Keratinocyte (primary cell): ENCODE results near the gene KRT73. TPM values are rescaled to one million over a fixed set of nuclear protein-coding genes. Genes with fewer than 3 reads are reported as not detected.

Experiments
- DNase-seq: peaks from one replicate; pipeline ENCODE4 v3.0.0-alpha.2; 2011; ENCODE audit warnings: low read depth, missing footprints, low spot score
- FAIRE-seq: peaks from 2 replicates; lab custom pipeline; 2011; peaks lifted over from hg19 to GRCh38; lab: Jason Lieb, UNC
- H2AFZ ChIP-seq: 2 replicates; pipeline ENCODE4 v1.6.0; 2012; ENCODE audit warnings: low read length, control low read depth, inconsistent platforms; ENCODE audit not compliant: control insufficient read depth
- H3K27ac ChIP-seq: 2 replicates; pipeline ENCODE4 v1.5.1; 2011; ENCODE audit warnings: low read length; ENCODE audit not compliant: control insufficient read depth, insufficient read depth
- H3K27me3 ChIP-seq: 3 replicates; pipeline ENCODE4 v1.6.0; 2011; ENCODE audit warnings: low read length; ENCODE audit not compliant: control insufficient read depth, insufficient read depth; ENCODE audit errors: extremely low read depth
- H3K36me3 ChIP-seq, 2 experiments: 2 replicates in 1 of 2; 3 replicates in 1 of 2; pipeline ENCODE4 v1.5.1; 2011; ENCODE audit warnings: low read length in 2 of 2, mild to moderate bottlenecking in 1 of 2; ENCODE audit not compliant: control insufficient read depth in 2 of 2, insufficient read depth in 2 of 2; ENCODE audit errors: extremely low read depth in 1 of 2
- H3K4me1 ChIP-seq: 3 replicates; pipeline ENCODE4 v1.5.1; 2011; ENCODE audit warnings: low read length; ENCODE audit not compliant: control insufficient read depth, insufficient read depth; ENCODE audit errors: extremely low read depth
- H3K4me2 ChIP-seq: 3 replicates; pipeline ENCODE4 v1.6.0; 2011; ENCODE audit warnings: low read depth, low read length; ENCODE audit not compliant: control insufficient read depth, insufficient read depth; ENCODE audit errors: extremely low read depth
- H3K4me3 ChIP-seq, 3 experiments: fragments of 200-600 bp in 1 of 3; sonication (generic) in 1 of 3; 2 replicates in 2 of 3; 3 replicates in 1 of 3; pipeline ENCODE4 v1.5.1; 2011 to 2016; ENCODE audit warnings: low read length in 3 of 3, mild to moderate bottlenecking in 3 of 3, control low read depth in 2 of 3, inconsistent platforms in 1 of 3, low read depth in 1 of 3, mixed read lengths in 1 of 3, mixed run types in 1 of 3, moderate library complexity in 1 of 3; ENCODE audit not compliant: control insufficient read depth in 2 of 3, insufficient read depth in 2 of 3; ENCODE audit errors: extremely low read depth in 1 of 3
- H3K79me2 ChIP-seq: 2 replicates; pipeline ENCODE4 v1.6.0; 2012; ENCODE audit warnings: low read length; ENCODE audit not compliant: control insufficient read depth, insufficient read depth
- H3K9ac ChIP-seq: 3 replicates; pipeline ENCODE4 v1.6.0; 2011; ENCODE audit warnings: low read length; ENCODE audit not compliant: control insufficient read depth, insufficient read depth; ENCODE audit errors: extremely low read depth
- H3K9me1 ChIP-seq: 3 replicates; pipeline ENCODE4 v1.6.0; 2011; ENCODE audit warnings: low read length; ENCODE audit not compliant: control insufficient read depth, insufficient read depth; ENCODE audit errors: extremely low read depth
- H3K9me3 ChIP-seq: 2 replicates; pipeline ENCODE4 v1.5.1; 2012; ENCODE audit warnings: low read depth, low read length; ENCODE audit not compliant: control insufficient read depth
- H4K20me1 ChIP-seq: 3 replicates; pipeline ENCODE4 v1.6.0; 2011; ENCODE audit warnings: low read length; ENCODE audit not compliant: control insufficient read depth, insufficient read depth; ENCODE audit errors: extremely low read depth
- EZH2 ChIP-seq: IDR thresholded peaks from one replicate; pipeline ENCODE4 v1.6.1; 2012; ENCODE audit warnings: inconsistent platforms, mild to moderate bottlenecking, low read length, moderate library complexity
- dilution Hi-C: fragments of 300-500 bp; cut with MboI; formaldehyde crosslinking; loops from one replicate; pipeline ENCODE4 v1.7.0; 2020; ENCODE audit warnings: low sequenced_read_pairs; ENCODE audit not compliant: extremely low pct_ligation_motif_present
- polyA plus RNA-seq, 5 experiments: library from polyadenylated mRNA; depleted of rRNA in 3 of 5; stranded (reverse) in 3 of 5; stranded (forward) in 1 of 5; unstranded in 1 of 5; fragments of >200 nt; gene quantifications; 1 replicate in 1 of 5; 2 replicates in 3 of 5; 3 replicates in 1 of 5; pipeline versions ENCODE4 v1.2.1 to v1.2.3, GENCODE V29; 2011 to 2012; ENCODE audit warnings: missing spikeins in 2 of 5, low read depth in 1 of 5, low replicate concordance in 1 of 5
- TF ChIP-seq, protein P1 (sequence below), 3 experiments: IDR thresholded peaks in 1 of 3; conservative IDR thresholded peaks in 1 of 3; optimal IDR thresholded peaks in 1 of 3; 2 replicates in 2 of 3; 3 replicates in 1 of 3; pipeline versions ENCODE3 to v1.5.1; 2011; ENCODE audit warnings: low read length in 3 of 3, mild to moderate bottlenecking in 3 of 3, moderate library complexity in 2 of 3, control low read depth in 1 of 3, inconsistent platforms in 1 of 3; ENCODE audit not compliant: insufficient read depth in 2 of 3; ENCODE audit errors: extremely low read depth in 1 of 3

KRT73 gene
- polyA plus RNA-seq, 1 donor (not counting 4 experiments of a cell fraction or from before 2014, with no cell fraction given), result 0.03 TPM

- H3K27ac ChIP-seq, result no peak overlapping the region
- DNase-seq (no peak), FAIRE-seq (no peak)
- TF ChIP-seq, protein P1, sequence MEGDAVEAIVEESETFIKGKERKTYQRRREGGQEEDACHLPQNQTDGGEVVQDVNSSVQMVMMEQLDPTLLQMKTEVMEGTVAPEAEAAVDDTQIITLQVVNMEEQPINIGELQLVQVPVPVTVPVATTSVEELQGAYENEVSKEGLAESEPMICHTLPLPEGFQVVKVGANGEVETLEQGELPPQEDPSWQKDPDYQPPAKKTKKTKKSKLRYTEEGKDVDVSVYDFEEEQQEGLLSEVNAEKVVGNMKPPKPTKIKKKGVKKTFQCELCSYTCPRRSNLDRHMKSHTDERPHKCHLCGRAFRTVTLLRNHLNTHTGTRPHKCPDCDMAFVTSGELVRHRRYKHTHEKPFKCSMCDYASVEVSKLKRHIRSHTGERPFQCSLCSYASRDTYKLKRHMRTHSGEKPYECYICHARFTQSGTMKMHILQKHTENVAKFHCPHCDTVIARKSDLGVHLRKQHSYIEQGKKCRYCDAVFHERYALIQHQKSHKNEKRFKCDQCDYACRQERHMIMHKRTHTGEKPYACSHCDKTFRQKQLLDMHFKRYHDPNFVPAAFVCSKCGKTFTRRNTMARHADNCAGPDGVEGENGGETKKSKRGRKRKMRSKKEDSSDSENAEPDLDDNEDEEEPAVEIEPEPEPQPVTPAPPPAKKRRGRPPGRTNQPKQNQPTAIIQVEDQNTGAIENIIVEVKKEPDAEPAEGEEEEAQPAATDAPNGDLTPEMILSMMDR (optimal IDR thresholded peaks at IDR 0.05 in 1 of 3, IDR thresholded peaks at IDR 0.05 in 1 of 3, conservative IDR thresholded peaks at IDR 0.05 in 1 of 3; ENCODE audit: extremely low read depth in 1 of 3, insufficient read depth in 2 of 3, low read length in 3 of 3), result no peak
- TF ChIP-seq EZH2, result no peak
- no peak overlapping the region for H3K4me2 ChIP-seq
- H3K27me3 ChIP-seq, result peaks cover 21% of the 10 kb centered on the region
- no peaks in the 10 kb centered on the region for H4K20me1 ChIP-seq
- no peak overlapping the region for H3K9ac ChIP-seq
- no peak overlapping the region for H2AFZ ChIP-seq
- H3K4me3 ChIP-seq, result no peak overlapping the region
- no peaks in the 10 kb centered on the region for H3K9me1 ChIP-seq
- H3K4me1 ChIP-seq, result no peaks in the 10 kb centered on the region
- H3K79me2 ChIP-seq, result no peaks in the 10 kb centered on the region
- dilution Hi-C loops, result no loop called here
- H3K36me3 ChIP-seq, result no peaks in the 10 kb centered on the region
- no peaks in the 10 kb centered on the region for H3K9me3 ChIP-seq
Measured at GRCh38 chr12:52607314-52607713, 11.0 kb downstream of the KRT73 start.

DNA sequence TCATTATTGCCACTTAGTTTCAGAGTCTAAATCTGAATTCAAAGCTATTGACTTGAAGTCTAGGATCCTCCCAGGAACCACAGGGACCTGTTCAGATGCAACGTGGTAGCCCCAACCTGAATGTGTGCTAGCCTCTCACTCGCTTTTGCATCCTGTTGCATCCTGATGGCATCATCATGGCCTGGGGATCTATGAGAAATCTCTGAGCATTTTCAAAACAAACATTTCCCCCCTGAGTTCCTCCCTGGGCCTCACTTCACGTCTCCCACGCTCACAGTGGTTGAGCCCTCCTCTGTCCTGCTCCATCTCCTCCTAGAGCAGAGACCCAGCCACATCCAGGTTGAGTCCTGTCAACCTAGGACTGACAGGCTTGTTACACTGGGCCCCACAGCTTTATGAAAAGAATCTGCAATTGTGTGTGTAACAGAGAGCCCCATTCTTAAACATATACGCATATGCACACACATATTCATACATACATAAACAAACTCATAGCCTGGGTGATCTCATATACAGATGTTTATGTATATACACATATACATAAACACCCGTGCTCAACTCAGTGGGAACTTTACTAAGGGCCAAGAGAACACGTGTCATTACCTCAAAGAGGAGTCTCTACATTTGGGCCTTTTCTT, 11.7 kb downstream of the KRT73 start:
- H3K79me2 ChIP-seq, result no peaks in the 10 kb centered on the region
- dilution Hi-C loops, result no loop called here
- H3K4me1 ChIP-seq, result no peaks in the 10 kb centered on the region
- TF ChIP-seq, protein P1 (optimal IDR thresholded peaks at IDR 0.05 in 1 of 3, IDR thresholded peaks at IDR 0.05 in 1 of 3, conservative IDR thresholded peaks at IDR 0.05 in 1 of 3; ENCODE audit: extremely low read depth in 1 of 3, insufficient read depth in 2 of 3, low read length in 3 of 3), result no peak
- no peak for TF ChIP-seq EZH2
- H4K20me1 ChIP-seq, result no peaks in the 10 kb centered on the region
- H3K4me2 ChIP-seq, result no peak overlapping the region
- H3K4me3 ChIP-seq, result no peak overlapping the region
- H3K9me3 ChIP-seq, result no peaks in the 10 kb centered on the region
- H3K27ac ChIP-seq, result no peak overlapping the region
- H3K9me1 ChIP-seq, result no peaks in the 10 kb centered on the region
- DNase-seq (no peak), FAIRE-seq (no peak)
- H3K9ac ChIP-seq, result no peak overlapping the region
- H2AFZ ChIP-seq, result no peak overlapping the region
- H3K27me3 ChIP-seq, result peaks cover 25% of the 10 kb centered on the region
- H3K36me3 ChIP-seq, result no peaks in the 10 kb centered on the region
